CD14-positive monocyte (primary cell): ENCODE results near the gene PYGO2. TPM values are rescaled to one million over a fixed set of nuclear protein-coding genes. Genes with fewer than 3 reads are reported as not detected.

ENCODE experiments used
- DNase-seq, 3 donors: peaks; one replicate each; pipeline ENCODE4 v3.0.0-alpha.2; 2011 to 2022
- H2AFZ ChIP-seq: 2 replicates; pipeline ENCODE4 v1.6.0; 2012; ENCODE audit warnings: mild to moderate bottlenecking, low read depth, low read length, inconsistent platforms; ENCODE audit not compliant: insufficient read depth, poor library complexity, severe bottlenecking
- H3K27ac ChIP-seq, 2 donors: 1 replicate in 1 of 2; 2 replicates in 1 of 2; pipeline ENCODE4 v1.5.1; 2012 to 2013; ENCODE audit warnings: low read length in 2 of 2, control low read depth in 1 of 2, inconsistent platforms in 1 of 2, low read depth in 1 of 2, mild to moderate bottlenecking in 1 of 2
- H3K27me3 ChIP-seq, 2 donors: one replicate each; pipeline versions ENCODE4 v1.6.0 to v1.6.1; 2011 to 2013; ENCODE audit warnings: low read length in 2 of 2; ENCODE audit not compliant: control insufficient read depth in 2 of 2, insufficient read depth in 2 of 2
- H3K36me3 ChIP-seq, 2 donors: replicated peaks in 1 of 2; 1 replicate in 1 of 2; 2 replicates in 1 of 2; pipeline versions ENCODE4 v1.5.1 to v1.6.1; 2012 to 2013; ENCODE audit warnings: low read length in 2 of 2, control low read depth in 1 of 2, inconsistent platforms in 1 of 2, mild to moderate bottlenecking in 1 of 2; ENCODE audit not compliant: insufficient read depth in 2 of 2, control insufficient read depth in 1 of 2
- H3K4me1 ChIP-seq, 2 donors: 1 replicate in 1 of 2; 2 replicates in 1 of 2; pipeline versions ENCODE4 v1.5.1 to v1.6.1; 2012 to 2013; ENCODE audit warnings: low read length in 2 of 2, control low read depth in 1 of 2, inconsistent platforms in 1 of 2, mild to moderate bottlenecking in 1 of 2, moderate library complexity in 1 of 2; ENCODE audit not compliant: insufficient read depth in 2 of 2, control insufficient read depth in 1 of 2
- H3K4me2 ChIP-seq: replicated peaks from 2 replicates; pipeline ENCODE3; 2012; ENCODE audit warnings: low read length, moderate library complexity, mild to moderate bottlenecking; ENCODE audit not compliant: poor library complexity, severe bottlenecking; ENCODE audit errors: extremely low read depth
- H3K4me3 ChIP-seq, 3 experiments: fragments of 200-600 bp in 1 of 3; sonication (generic) in 1 of 3; replicated peaks in 1 of 3; 1 replicate in 2 of 3; 2 replicates in 1 of 3; pipeline ENCODE4 v1.5.1; 2011 to 2013; ENCODE audit warnings: low read length in 3 of 3, mild to moderate bottlenecking in 3 of 3, control low read depth in 2 of 3, low read depth in 2 of 3, inconsistent platforms in 1 of 3, moderate library complexity in 1 of 3
- H3K79me2 ChIP-seq: 2 replicates; pipeline ENCODE4 v1.6.0; 2012; ENCODE audit warnings: mild to moderate bottlenecking, control low read depth, inconsistent platforms, low read length, moderate library complexity; ENCODE audit not compliant: insufficient read depth
- H3K9ac ChIP-seq: 2 replicates; pipeline ENCODE4 v1.6.0; 2017; ENCODE audit warnings: low read length, mild to moderate bottlenecking; ENCODE audit not compliant: insufficient read depth, poor library complexity, severe bottlenecking
- H3K9me3 ChIP-seq, 2 donors: replicated peaks in 1 of 2; 1 replicate in 1 of 2; 2 replicates in 1 of 2; pipeline versions ENCODE4 v1.5.1 to v1.6.1; 2012 to 2013; ENCODE audit warnings: low read length in 2 of 2, control low read depth in 1 of 2; ENCODE audit not compliant: control insufficient read depth in 1 of 2, insufficient read depth in 1 of 2
- H4K20me1 ChIP-seq: 2 replicates; pipeline ENCODE4 v1.6.0; 2012; ENCODE audit warnings: mild to moderate bottlenecking, low read length, control low read depth, moderate library complexity; ENCODE audit not compliant: insufficient read depth
- H3K27ac Mint-ChIP-seq, 7 donors: one replicate each; pipeline ENCODE4 v1.8.0; 2020; ENCODE audit warnings: mild to moderate bottlenecking in 7 of 7, mixed read lengths in 7 of 7, moderate library complexity in 6 of 7, inconsistent platforms in 2 of 7
- H3K27me3 Mint-ChIP-seq, 3 donors: one replicate each; pipeline ENCODE4 v1.8.0; 2021 to 2022; ENCODE audit warnings: low read depth in 3 of 3, mild to moderate bottlenecking in 3 of 3, mixed read lengths in 3 of 3, moderate library complexity in 3 of 3, inconsistent platforms in 1 of 3
- H3K36me3 Mint-ChIP-seq, 2 donors: one replicate each; pipeline ENCODE4 v1.8.0; 2020; ENCODE audit warnings: mixed read lengths in 2 of 2, inconsistent platforms in 1 of 2, mild to moderate bottlenecking in 1 of 2
- H3K4me1 Mint-ChIP-seq: one replicate; pipeline ENCODE4 v1.8.0; 2020; ENCODE audit warnings: mild to moderate bottlenecking, mixed read lengths
- H3K4me3 Mint-ChIP-seq, 2 donors: one replicate each; pipeline ENCODE4 v1.8.0; 2020; ENCODE audit warnings: mild to moderate bottlenecking in 2 of 2, mixed read lengths in 2 of 2, moderate library complexity in 1 of 2
- H3K9me3 Mint-ChIP-seq, 7 donors: one replicate each; pipeline ENCODE4 v1.8.0; 2020 to 2022; ENCODE audit warnings: mixed read lengths in 7 of 7, mild to moderate bottlenecking in 6 of 7, moderate library complexity in 6 of 7, inconsistent platforms in 2 of 7
- CTCF ChIP-seq: fragments of 200-600 bp; IDR thresholded peaks from one replicate; pipeline ENCODE4 v1.8.0; 2022; ENCODE audit warnings: antibody characterized with exemption, mild to moderate bottlenecking
- WGBS: methylation state at CpG from one replicate; pipeline ENCODE4 v1.1.5; 2013; ENCODE audit warnings: missing lambda C conversion rate; ENCODE audit not compliant: insufficient coverage; 5-methylcytosine and 5-hydroxymethylcytosine counted together
- intact Hi-C, 2 donors: fragments of 100-400 bp; cut with micrococcal nuclease; formaldehyde crosslinking; loops; one replicate each; pipeline versions ENCODE4 v1.15.0 to v1.15.1; 2023
- polyA plus RNA-seq, 3 donors: library from polyadenylated mRNA; depleted of rRNA in 1 of 3; unstranded in 2 of 3; stranded (reverse) in 1 of 3; fragments of 300-500 nt in 2 of 3; fragments of >200 nt in 1 of 3; fragmentation: Illumina TruSeq in 2 of 3; gene quantifications; 1 replicate in 2 of 3; 2 replicates in 1 of 3; pipeline ENCODE4 v1.2.3, GENCODE V29; 2012 to 2021

The PYGO2 gene
- polyA plus RNA-seq, 3 donors = 8.2 to 12.5 (median 12.0) TPM

GRCh38 chr1:154972517-154973343, 11.1 kb upstream of the PYGO2 start:
- H3K4me2 ChIP-seq = peak overlapping the region; percentile 99
- WGBS = 87% methylated on average over 6 of the region's 18 CpGs
- H3K27me3 Mint-ChIP-seq = peaks cover 0 to 3% (median 0%) of the 10 kb centered on the region in 3 donors
- H3K9ac ChIP-seq = no peak overlapping the region
- peak overlapping the region in 1 of 3 experiments; percentile 92 for H3K4me3 ChIP-seq
- no peaks in the 10 kb centered on the region for H3K27me3 ChIP-seq
- peaks cover 39% of the 10 kb centered on the region for H3K4me1 Mint-ChIP-seq
- H2AFZ ChIP-seq = no peak overlapping the region
- H3K4me1 ChIP-seq = peaks cover 49 to 56% of the 10 kb centered on the region in 2 donors
- peaks cover 28 to 36% of the 10 kb centered on the region in 2 donors for H3K36me3 Mint-ChIP-seq
- H3K27ac ChIP-seq = peak overlapping the region; percentile 94 to 98
- H3K9me3 Mint-ChIP-seq = no peaks in the 10 kb centered on the region
- H3K36me3 ChIP-seq = peaks cover 13 to 24% of the 10 kb centered on the region in 2 donors
- intact Hi-C loops = loop anchor here (5.0 kb wide), 3 partner anchors 35 to 90 kb away; partner anchors contain the start of gene EFNA4 (in 1 of the 2)
- H3K79me2 ChIP-seq = peaks cover 80% of the 10 kb centered on the region
- peak overlapping the region in 1 of 2 donors; percentile 55 for H3K4me3 Mint-ChIP-seq
- DNase-seq = no peak
- no peak for TF ChIP-seq CTCF
- no peaks in the 10 kb centered on the region for H3K9me3 ChIP-seq
- peak overlapping the region in 2 of 7 donors; percentile 70 to 84 for H3K27ac Mint-ChIP-seq
- peaks cover 56% of the 10 kb centered on the region for H4K20me1 ChIP-seq

- Histone ChIP-seq H3K4me3 (peak overlapping the region in 1 of 3 experiments; percentile 92), H2AFZ (no peak overlapping the region), H3K27me3 (no peaks in the 10 kb centered on the region), H3K27ac (peak overlapping the region in 1 of 2 donors; percentile 94), H3K9ac (no peak overlapping the region), H3K9me3 (no peaks in the 10 kb centered on the region), H3K36me3 (peaks cover 19 to 30% of the 10 kb centered on the region in 2 donors), H3K4me2 (no peak overlapping the region), H4K20me1 (peaks cover 62% of the 10 kb centered on the region), H3K4me1 (peaks cover 47 to 52% of the 10 kb centered on the region in 2 donors), H3K79me2 (peaks cover 79% of the 10 kb centered on the region)
- Mint-ChIP-seq H3K27me3 (peaks cover 0 to 4% (median 0%) of the 10 kb centered on the region in 3 donors), H3K36me3 (peaks cover 34 to 42% of the 10 kb centered on the region in 2 donors), H3K9me3 (no peaks in the 10 kb centered on the region), H3K27ac (peak overlapping the region in 2 of 7 donors; percentile 63 to 89), H3K4me1 (peaks cover 34% of the 10 kb centered on the region), H3K4me3 (no peak overlapping the region)
- no peak for DNase-seq
- intact Hi-C loops = loop anchor here (5.0 kb wide), 3 partner anchors 35 to 90 kb away; partner anchors contain the start of gene EFNA4 (in 1 of the 2)
- no peak for TF ChIP-seq CTCF
- WGBS = no CpG with 5 or more reads among the region's 3 CpGs
Observed at GRCh38 chr1:154972213-154972516, 10.6 kb upstream of the PYGO2 start.
